CD4-positive, alpha-beta T cell treated with Interleukin-1 beta for 1 hour (primary cell): ENCODE results near the gene THOC5.
"Not testable (repeated sequence)": the region's sequence is repeated elsewhere in the genome, so short reads cannot be mapped to it uniquely, and the experiment has no call there.

Experiments used
- DNase-seq, 2 donors: peaks; one replicate each; pipeline ENCODE4 v3.0.0-alpha.2; 2020 to 2022

Gene THOC5

GRCh38 chr22:29559853-29560252 is 6.3 kb upstream of the THOC5 start:
- no peak for DNase-seq

- no peak for DNase-seq
These were observed 5.5 kb upstream of the THOC5 start for GRCh38 chr22:29559030-29559429.

GRCh38 chr22:29555065-29555644 is 1.6 kb upstream of the THOC5 start:
- no peak for DNase-seq

GRCh38 chr22:29552357-29552756 is 1.2 kb downstream of the THOC5 start:
- DNase-seq: not testable (repeated sequence)

GRCh38 chr22:29550005-29550404 is 3.6 kb downstream of the THOC5 start:
- no peak for DNase-seq

- DNase-seq: not testable (repeated sequence)
These were observed 8.5 kb downstream of the THOC5 start for GRCh38 chr22:29545045-29545444.

- DNase-seq: no peak
These were observed 11.7 kb downstream of the THOC5 start for GRCh38 chr22:29541845-29542244.

- no peak for DNase-seq
These were observed 14.5 kb downstream of the THOC5 start for GRCh38 chr22:29539105-29539504.

GRCh38 chr22:29536411-29536810 is 17.1 kb downstream of the THOC5 start:
- no peak for DNase-seq

GRCh38 chr22:29531419-29531818 is 22.1 kb downstream of the THOC5 start:
- no peak for DNase-seq

- DNase-seq: no peak
These were observed 22.8 kb downstream of the THOC5 start for GRCh38 chr22:29530716-29531115.

GRCh38 chr22:29528144-29528543 is 25.4 kb downstream of the THOC5 start:
- no peak for DNase-seq

- peak; percentile 19 to 40 for DNase-seq
These were observed 28.9 kb downstream of the THOC5 start for GRCh38 chr22:29524442-29525191.

GRCh38 chr22:29523761-29524160 is 29.8 kb downstream of the THOC5 start:
- no peak for DNase-seq

- no peak for DNase-seq
These were observed 32.0 kb downstream of the THOC5 start for GRCh38 chr22:29521526-29521925.

- no peak for DNase-seq
These were observed 32.7 kb downstream of the THOC5 start for GRCh38 chr22:29520851-29521250.

GRCh38 chr22:29519996-29520395 is 33.6 kb downstream of the THOC5 start:
- DNase-seq: no peak

GRCh38 chr22:29518427-29518826 is 35.1 kb downstream of the THOC5 start:
- no peak for DNase-seq

- no peak for DNase-seq
These were observed 36.2 kb downstream of the THOC5 start for GRCh38 chr22:29517215-29517908.

- DNase-seq: no peak
These were observed 41.5 kb downstream of the THOC5 start for GRCh38 chr22:29512031-29512430.

GRCh38 chr22:29511126-29511862 is 42.3 kb downstream of the THOC5 start:
- no peak for DNase-seq

- DNase-seq: no peak
These were observed 43.0 kb downstream of the THOC5 start for GRCh38 chr22:29510542-29510941.

GRCh38 chr22:29509815-29510214 is 43.7 kb downstream of the THOC5 start:
- no peak for DNase-seq
